OCI-M1 (cell line): ENCODE results near the gene GRB14.
"Not testable (repeated sequence)": the region's sequence is repeated elsewhere in the genome, so short reads cannot be mapped to it uniquely, and the experiment has no call there.

Experiments used
- DNase-seq: peaks from one replicate; lab custom pipeline; 2025; lab: John Stamatoyannopoulos, UW

GRB14 gene

GRCh38 chr2:164558450-164558849 is 62.8 kb downstream of the GRB14 start:
- no peak for DNase-seq

- DNase-seq, result no peak
Observed at GRCh38 chr2:164554487-164554886, 66.8 kb downstream of the GRB14 start.

- no peak for DNase-seq
Observed at GRCh38 chr2:164551519-164551918, 69.8 kb downstream of the GRB14 start.

GRCh38 chr2:164549705-164550104 is 71.6 kb downstream of the GRB14 start:
- not testable (repeated sequence) for DNase-seq

GRCh38 chr2:164545484-164545883 is 75.8 kb downstream of the GRB14 start:
- DNase-seq, result no peak

GRCh38 chr2:164542581-164543021 is 78.7 kb downstream of the GRB14 start:
- DNase-seq, result no peak

GRCh38 chr2:164538240-164538866 is 82.9 kb downstream of the GRB14 start:
- DNase-seq, result peak; percentile 69

GRCh38 chr2:164535280-164536025 is 85.8 kb downstream of the GRB14 start:
- no peak for DNase-seq

GRCh38 chr2:164530464-164530863 is 90.8 kb downstream of the GRB14 start:
- no peak for DNase-seq

GRCh38 chr2:164523726-164524125 is 97.6 kb downstream of the GRB14 start:
- DNase-seq, result no peak

- no peak for DNase-seq
Observed at GRCh38 chr2:164523009-164523408, 98.3 kb downstream of the GRB14 start.

GRCh38 chr2:164522561-164522981 is 98.7 kb downstream of the GRB14 start:
- DNase-seq, result no peak

GRCh38 chr2:164515734-164516133 is 105.5 kb downstream of the GRB14 start:
- no peak for DNase-seq

GRCh38 chr2:164515030-164515429 is 106.3 kb downstream of the GRB14 start:
- DNase-seq, result no peak

GRCh38 chr2:164514491-164514890 is 106.8 kb downstream of the GRB14 start:
- no peak for DNase-seq

- peak; percentile 34 for DNase-seq
Observed at GRCh38 chr2:164512871-164513270, 108.4 kb downstream of the GRB14 start.

- DNase-seq, result no peak
Observed at GRCh38 chr2:164511738-164512137, 109.5 kb downstream of the GRB14 start.

GRCh38 chr2:164510895-164511294 is 110.4 kb downstream of the GRB14 start:
- no peak for DNase-seq

GRCh38 chr2:164509137-164509877 is 112.0 kb downstream of the GRB14 start:
- no peak for DNase-seq

GRCh38 chr2:164504253-164504652 is 117.0 kb downstream of the GRB14 start:
- peak; percentile 25 for DNase-seq

- DNase-seq, result no peak
Observed at GRCh38 chr2:164498836-164499235, 122.4 kb downstream of the GRB14 start.

- DNase-seq, result no peak
Observed at GRCh38 chr2:164496881-164497280, 124.4 kb downstream of the GRB14 start.

GRCh38 chr2:164496421-164496820 is 124.9 kb downstream of the GRB14 start:
- DNase-seq, result no peak
